ENCODE data around the gene CEP152. TPM values are rescaled to one million over a fixed set of nuclear protein-coding genes. Genes with fewer than 3 reads are reported as not detected.

Gene CEP152
- total and polyA plus RNA-seq, 9 of the 15 experiments (the other 6 are each of a cell fraction or from before 2014, with no cell fraction given), result 9.9 to 43.0 (median 23.6) TPM

DNA sequence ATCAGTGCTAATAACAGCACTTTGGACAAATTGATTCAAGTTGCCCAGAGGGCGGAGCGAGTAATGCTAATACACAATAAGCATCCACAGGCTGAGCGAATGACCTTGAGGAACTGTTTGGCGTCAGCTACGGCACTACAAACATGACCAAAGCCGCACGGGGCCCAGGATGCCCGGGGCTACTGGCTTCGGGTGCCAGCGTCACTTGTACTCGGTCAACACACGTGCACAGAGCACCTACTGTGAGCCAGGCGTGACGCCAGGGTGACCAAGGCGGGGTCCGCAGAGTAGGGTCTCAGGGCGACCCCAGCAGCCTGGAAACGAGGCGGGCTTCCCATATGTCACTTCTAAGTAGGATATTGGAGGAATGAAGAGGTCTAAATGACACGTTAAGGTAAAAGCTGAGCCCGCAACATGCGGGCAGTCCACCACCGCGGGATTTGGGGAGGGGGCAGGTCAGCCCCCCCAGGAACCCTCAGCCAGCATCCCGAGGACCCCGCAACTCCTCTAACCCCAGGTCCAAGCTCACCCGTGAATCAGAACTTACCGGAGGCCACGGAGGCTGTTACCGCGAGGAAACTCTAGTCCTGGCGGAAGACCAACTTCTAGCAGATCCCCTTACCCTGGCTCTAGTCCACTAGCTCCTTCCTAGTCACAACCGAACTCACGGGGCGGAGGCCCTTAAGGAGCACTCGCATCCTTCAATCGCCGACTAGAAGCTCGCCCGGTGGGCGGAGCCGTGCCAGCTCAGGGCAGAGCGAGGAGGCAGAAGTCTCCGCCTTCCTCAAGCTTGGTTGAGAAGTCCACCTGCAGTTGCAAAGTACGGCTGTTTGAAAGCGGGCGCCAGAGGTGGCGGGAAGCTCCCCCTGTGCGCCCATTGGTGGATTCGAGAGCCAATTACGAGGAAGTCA, at the start of gene CEP152 (continued):
- 0 out of 4 replicates have a peak, but pooled peaks of 1 of the 2 experiments have one; percentile 52 for TF ChIP-seq HDAC1 (IDR thresholded peaks at IDR 0.05)
- peak; percentile 84 for TF ChIP-seq POLR2G (IDR thresholded peaks at IDR 0.05; ENCODE audit: low read depth, low read length)
- TF ChIP-seq ETS1 (conservative IDR thresholded peaks at IDR 0.05; ENCODE audit: control insufficient read depth, low read depth, low read length), result 0 out of 2 replicates have a peak, but pooled peaks have one; percentile 28
- no peak for TF ChIP-seq KLF10 (CRISPR knock-in tag; IDR thresholded peaks at IDR 0.05)
- peak; percentile 49; the same call in 1 of the 2 replicates for TF ChIP-seq JUND (IDR thresholded peaks at IDR 0.05; ENCODE audit: borderline replicate concordance, low read depth, low read length)
- TF ChIP-seq JUND (tag; IDR thresholded peaks at IDR 0.05; ENCODE audit: borderline replicate concordance, low read depth, low read length), result no peak; the same call in 2 of the 3 replicates
- TF ChIP-seq SNRNP70 (optimal IDR thresholded peaks at IDR 0.05; ENCODE audit: low read depth, low read length), result no peak
- no peak for TF ChIP-seq SIN3B (IDR thresholded peaks at IDR 0.05; ENCODE audit: low read depth)
- TF ChIP-seq ETV6 (IDR thresholded peaks at IDR 0.05; ENCODE audit: borderline replicate concordance in 1 of 2, low read depth in 2 of 2, low read length in 1 of 2), result no peak
- TF ChIP-seq ETV6 (CRISPR knock-in tag; IDR thresholded peaks at IDR 0.05; ENCODE audit: borderline replicate concordance), result no peak
- TF ChIP-seq NFYB (IDR thresholded peaks at IDR 0.05; ENCODE audit: extremely low read depth, insufficient read length), result peak; percentile 99
- TF ChIP-seq PREB (CRISPR knock-in tag; IDR thresholded peaks at IDR 0.05), result no peak
- TF ChIP-seq SIN3A (IDR thresholded peaks at IDR 0.05; ENCODE audit: borderline replicate concordance in 2 of 2, control insufficient read depth in 1 of 2, low read depth in 2 of 2, low read length in 2 of 2), result peak; percentile 7 to 85; a peak in 2 of 4 replicates
- TF ChIP-seq POLR2A (conservative IDR thresholded peaks at IDR 0.05), result peak; percentile 90
- TF ChIP-seq PCBP1 (IDR thresholded peaks at IDR 0.05; ENCODE audit: low read depth, low read length, poor library complexity, severe bottlenecking), result no peak
- TF ChIP-seq CREB1 (IDR thresholded peaks at IDR 0.05), result peak; percentile 55; the same call in 1 of the 2 replicates
- TF ChIP-seq CREB1 (CRISPR knock-in tag; IDR thresholded peaks at IDR 0.05), result peak; percentile 38; the same call in 1 of the 2 replicates
- peak; percentile 58; the same call in 1 of the 2 replicates for TF ChIP-seq GABPA (tag; conservative IDR thresholded peaks at IDR 0.05; ENCODE audit: low read depth)
- TF ChIP-seq, protein P1, sequence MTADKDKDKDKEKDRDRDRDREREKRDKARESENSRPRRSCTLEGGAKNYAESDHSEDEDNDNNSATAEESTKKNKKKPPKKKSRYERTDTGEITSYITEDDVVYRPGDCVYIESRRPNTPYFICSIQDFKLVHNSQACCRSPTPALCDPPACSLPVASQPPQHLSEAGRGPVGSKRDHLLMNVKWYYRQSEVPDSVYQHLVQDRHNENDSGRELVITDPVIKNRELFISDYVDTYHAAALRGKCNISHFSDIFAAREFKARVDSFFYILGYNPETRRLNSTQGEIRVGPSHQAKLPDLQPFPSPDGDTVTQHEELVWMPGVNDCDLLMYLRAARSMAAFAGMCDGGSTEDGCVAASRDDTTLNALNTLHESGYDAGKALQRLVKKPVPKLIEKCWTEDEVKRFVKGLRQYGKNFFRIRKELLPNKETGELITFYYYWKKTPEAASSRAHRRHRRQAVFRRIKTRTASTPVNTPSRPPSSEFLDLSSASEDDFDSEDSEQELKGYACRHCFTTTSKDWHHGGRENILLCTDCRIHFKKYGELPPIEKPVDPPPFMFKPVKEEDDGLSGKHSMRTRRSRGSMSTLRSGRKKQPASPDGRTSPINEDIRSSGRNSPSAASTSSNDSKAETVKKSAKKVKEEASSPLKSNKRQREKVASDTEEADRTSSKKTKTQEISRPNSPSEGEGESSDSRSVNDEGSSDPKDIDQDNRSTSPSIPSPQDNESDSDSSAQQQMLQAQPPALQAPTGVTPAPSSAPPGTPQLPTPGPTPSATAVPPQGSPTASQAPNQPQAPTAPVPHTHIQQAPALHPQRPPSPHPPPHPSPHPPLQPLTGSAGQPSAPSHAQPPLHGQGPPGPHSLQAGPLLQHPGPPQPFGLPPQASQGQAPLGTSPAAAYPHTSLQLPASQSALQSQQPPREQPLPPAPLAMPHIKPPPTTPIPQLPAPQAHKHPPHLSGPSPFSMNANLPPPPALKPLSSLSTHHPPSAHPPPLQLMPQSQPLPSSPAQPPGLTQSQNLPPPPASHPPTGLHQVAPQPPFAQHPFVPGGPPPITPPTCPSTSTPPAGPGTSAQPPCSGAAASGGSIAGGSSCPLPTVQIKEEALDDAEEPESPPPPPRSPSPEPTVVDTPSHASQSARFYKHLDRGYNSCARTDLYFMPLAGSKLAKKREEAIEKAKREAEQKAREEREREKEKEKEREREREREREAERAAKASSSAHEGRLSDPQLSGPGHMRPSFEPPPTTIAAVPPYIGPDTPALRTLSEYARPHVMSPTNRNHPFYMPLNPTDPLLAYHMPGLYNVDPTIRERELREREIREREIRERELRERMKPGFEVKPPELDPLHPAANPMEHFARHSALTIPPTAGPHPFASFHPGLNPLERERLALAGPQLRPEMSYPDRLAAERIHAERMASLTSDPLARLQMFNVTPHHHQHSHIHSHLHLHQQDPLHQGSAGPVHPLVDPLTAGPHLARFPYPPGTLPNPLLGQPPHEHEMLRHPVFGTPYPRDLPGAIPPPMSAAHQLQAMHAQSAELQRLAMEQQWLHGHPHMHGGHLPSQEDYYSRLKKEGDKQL (CRISPR knock-in tag; IDR thresholded peaks at IDR 0.05; ENCODE audit: borderline replicate concordance), result no peak
